ENCODE data around the gene CDC42SE2. TPM values are rescaled to one million over a fixed set of nuclear protein-coding genes. Genes with fewer than 3 reads are reported as not detected.

CDC42SE2 gene
- total and polyA plus RNA-seq, 2 of the 4 experiments (the other 2 are of a cell fraction): 12.5 to 19.4 TPM

DNA sequence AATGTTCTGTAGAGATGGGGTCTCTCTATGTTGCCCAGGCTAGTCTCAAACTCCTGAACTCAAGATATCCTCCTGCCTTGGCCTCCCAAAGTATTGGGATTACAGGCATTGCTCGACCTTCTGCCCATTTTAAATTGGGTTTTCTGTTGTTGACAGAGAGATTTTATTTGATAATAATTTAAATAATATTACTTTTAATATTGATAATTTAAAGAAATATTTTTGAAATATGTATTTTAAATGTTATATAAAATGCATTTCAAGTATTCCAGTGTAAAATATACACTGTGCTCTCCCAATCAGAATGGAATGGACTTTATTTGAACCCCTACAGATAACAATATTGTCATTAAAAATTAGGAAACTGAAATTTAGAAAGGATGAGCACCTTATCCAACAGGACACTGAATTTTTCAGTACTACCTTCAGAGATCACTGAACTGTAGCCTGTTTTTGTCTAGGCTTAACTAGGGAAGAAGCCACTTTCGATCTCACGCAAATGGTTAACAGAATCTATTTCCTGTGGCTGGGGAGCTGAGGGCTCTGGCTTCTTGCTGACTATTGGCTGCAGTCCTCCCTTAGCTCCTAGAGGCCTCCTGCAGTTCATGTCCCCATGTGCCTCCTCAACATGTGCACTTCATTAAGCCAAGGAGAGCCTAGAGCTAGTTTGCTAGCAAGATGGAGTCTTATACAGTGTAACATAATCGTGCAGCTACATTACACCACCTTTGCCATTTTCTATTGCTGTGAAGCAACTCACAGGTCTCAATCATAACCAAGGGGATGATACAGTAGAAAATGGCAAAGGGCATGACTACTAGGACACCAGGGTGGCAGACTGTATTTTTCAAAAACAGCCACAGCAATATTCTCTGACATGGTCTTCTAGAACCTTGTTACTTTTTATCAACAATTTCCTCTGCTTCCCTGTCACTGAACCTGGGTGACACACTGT lies 150.0 kb downstream of the CDC42SE2 start:
- no peak overlapping the region for H3K18ac ChIP-seq (ENCODE audit: low read depth, low read length)
- no TSS peak for BruUV-seq (replicated peaks)
- H3K4me3 ChIP-seq (ENCODE audit: insufficient read depth, low read depth, low read length): no peak overlapping the region
- H2BK120ac ChIP-seq (ENCODE audit: low read depth, low read length): no peak overlapping the region
- no peak overlapping the region for H2AK9ac ChIP-seq (replicated peaks; ENCODE audit: low read depth, low read length, poor library complexity)
- no peak overlapping the region for H2BK20ac ChIP-seq (ENCODE audit: low read depth, low read length)
- H3K9ac ChIP-seq (ENCODE audit: low read depth, low read length): no peak overlapping the region
- H4K8ac ChIP-seq (ENCODE audit: low read depth in 2 of 2, low read length in 2 of 2): no peak overlapping the region
- H4K20me1 ChIP-seq (ENCODE audit: insufficient read depth, low read length): no peaks in the 10 kb centered on the region
- no peak overlapping the region for H3K56ac ChIP-seq (ENCODE audit: extremely low read depth, insufficient read depth, low read length)
- no peak overlapping the region for H2AK5ac ChIP-seq (ENCODE audit: low read depth, low read length)
- H2BK15ac ChIP-seq (ENCODE audit: low read depth, low read length): no peak overlapping the region
- H3K4ac ChIP-seq (ENCODE audit: low read depth, low read length): no peak overlapping the region
- intact Hi-C loops (cut with micrococcal nuclease): no loop called here
- ATAC-seq (ENCODE audit: low read depth) (no peak), DNase-seq (no peak)
- no peak overlapping the region for H2BK5ac ChIP-seq (ENCODE audit: low read depth, low read length, poor library complexity, severe bottlenecking)
- no peak overlapping the region for H3K4me2 ChIP-seq (ENCODE audit: low read depth, low read length)
- no peak overlapping the region for H4K5ac ChIP-seq (ENCODE audit: low read depth, low read length)
- no CpG with 5 or more reads among the region's 4 CpGs for WGBS, 2 experiments (ENCODE audit: extremely low coverage in 2 of 2, insufficient read length in 1 of 2)
- H3K23ac ChIP-seq (ENCODE audit: low read depth, low read length): no peak overlapping the region
- ChIA-PET POLR2A (ENCODE audit: unreplicated experiment) (no interaction called here), CTCF (no interaction called here)
- H3K14ac ChIP-seq (replicated peaks; ENCODE audit: low read depth, low read length): no peak overlapping the region
- H3K27me3 ChIP-seq (ENCODE audit: control insufficient read depth, insufficient read depth, low read length): no peaks in the 10 kb centered on the region
- H3K9me1 ChIP-seq (ENCODE audit: insufficient read depth, low read length): no peaks in the 10 kb centered on the region
- in situ Hi-C loops (cut with MboI; ENCODE audit: low sequenced_read_pairs): loop anchor here (25.0 kb wide), 3 partner anchors 527 to 1502 kb away; partner anchors contain the start of gene CHSY3
- no peaks in the 10 kb centered on the region for H3K79me1 ChIP-seq (ENCODE audit: low read depth in 1 of 2, low read length in 2 of 2)
- dilution Hi-C loops (cut with HindIII; ENCODE audit: low sequenced_read_pairs, unreplicated experiment): no loop called here
- no peak overlapping the region for H4K91ac ChIP-seq (ENCODE audit: insufficient read depth, low read depth, low read length)
- no peaks in the 10 kb centered on the region for H3K36me3 ChIP-seq (ENCODE audit: control insufficient read depth, insufficient read depth, low read length)
- H2AFZ ChIP-seq (replicated peaks; ENCODE audit: low read length, poor library complexity): no peak overlapping the region
- no peak overlapping the region for H3K27ac ChIP-seq (ENCODE audit: insufficient read depth, low read length)
- no peaks in the 10 kb centered on the region for H3K4me1 ChIP-seq (ENCODE audit: control insufficient read depth, insufficient read depth, low read length)
- H3K9me3 ChIP-seq (ENCODE audit: control insufficient read depth, insufficient read depth, low read length): no peaks in the 10 kb centered on the region
- TF ChIP-seq POLR2A (IDR thresholded peaks at IDR 0.05; ENCODE audit: low read depth, low read length): no peak
- no peak for TF ChIP-seq CTCF (conservative IDR thresholded peaks at IDR 0.05; ENCODE audit: low read depth, low read length)
- no peak for TF ChIP-seq SMC3 (IDR thresholded peaks at IDR 0.05; ENCODE audit: low read depth, low read length)
- TF ChIP-seq CEBPB (IDR thresholded peaks at IDR 0.05; ENCODE audit: low read depth, low read length): no peak
- no peak for TF ChIP-seq BHLHE40 (IDR thresholded peaks at IDR 0.05; ENCODE audit: low read depth, low read length)
- no peak for TF ChIP-seq MAZ (IDR thresholded peaks at IDR 0.05; ENCODE audit: borderline replicate concordance, low read depth, low read length)
- TF ChIP-seq RAD21 (IDR thresholded peaks at IDR 0.05; ENCODE audit: low read length): no peak
- TF ChIP-seq, protein P1, sequence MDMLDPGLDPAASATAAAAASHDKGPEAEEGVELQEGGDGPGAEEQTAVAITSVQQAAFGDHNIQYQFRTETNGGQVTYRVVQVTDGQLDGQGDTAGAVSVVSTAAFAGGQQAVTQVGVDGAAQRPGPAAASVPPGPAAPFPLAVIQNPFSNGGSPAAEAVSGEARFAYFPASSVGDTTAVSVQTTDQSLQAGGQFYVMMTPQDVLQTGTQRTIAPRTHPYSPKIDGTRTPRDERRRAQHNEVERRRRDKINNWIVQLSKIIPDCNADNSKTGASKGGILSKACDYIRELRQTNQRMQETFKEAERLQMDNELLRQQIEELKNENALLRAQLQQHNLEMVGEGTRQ (IDR thresholded peaks at IDR 0.05; ENCODE audit: low read depth, low read length): no peak
- no peak for TF ChIP-seq RFX5 (IDR thresholded peaks at IDR 0.05; ENCODE audit: low read depth, low read length)
- TF ChIP-seq MXI1 (IDR thresholded peaks at IDR 0.05; ENCODE audit: borderline replicate concordance, low read depth, low read length): no peak
- TF ChIP-seq RCOR1 (IDR thresholded peaks at IDR 0.05; ENCODE audit: insufficient replicate concordance, low read length): no peak
- no peak for TF ChIP-seq NFE2L2 (IDR thresholded peaks at IDR 0.05; ENCODE audit: low read depth, low read length)
- TF ChIP-seq CHD1 (IDR thresholded peaks at IDR 0.05; ENCODE audit: low read depth, low read length): no peak
- TF ChIP-seq ELK1 (IDR thresholded peaks at IDR 0.05; ENCODE audit: borderline replicate concordance, low read depth, low read length): no peak
- no peak for TF ChIP-seq MAFK (IDR thresholded peaks at IDR 0.05; ENCODE audit: low read depth, low read length)
